Heart right ventricle (tissue), 16 donors: ENCODE data around the gene ACSS1. TPM values are rescaled to one million over a fixed set of nuclear protein-coding genes. Genes with fewer than 3 reads are reported as not detected.
A peak's percentile ranks its signal among the peaks of the same experiment; 100 is the strongest.

ENCODE experiments used
- ATAC-seq, 8 donors: fragments of 200-7000 bp; cut with Tn5 transposase; one replicate each; pipeline ENCODE4 v1.9.1; 2020; ENCODE audit warnings: mild to moderate bottlenecking in 8 of 8, moderate library complexity in 8 of 8, moderate number of reproducible peaks in 1 of 8
- DNase-seq, 2 donors: peaks; one replicate each; pipeline ENCODE4 v3.0.0-alpha.2; 2020
- H3K27ac ChIP-seq, 10 donors: fragments of 200-600 bp; sonication (generic) in 2 of 10; one replicate each; pipeline versions ENCODE4 v1.5.0 to v1.8.0; 2020 to 2022; ENCODE audit warnings: mild to moderate bottlenecking in 3 of 10
- H3K27me3 ChIP-seq, 7 donors: fragments of 200-600 bp; one replicate each; pipeline ENCODE4 v1.8.0; 2021 to 2022; ENCODE audit warnings: mild to moderate bottlenecking in 2 of 7
- H3K36me3 ChIP-seq, 9 donors: fragments of 200-600 bp; sonication (generic) in 1 of 9; one replicate each; pipeline versions ENCODE4 v1.5.0 to v1.8.0; 2020 to 2022; ENCODE audit warnings: mild to moderate bottlenecking in 2 of 9
- H3K4me1 ChIP-seq, 9 donors: fragments of 200-600 bp; sonication (generic) in 1 of 9; one replicate each; pipeline versions ENCODE4 v1.5.0 to v1.8.0; 2020 to 2022; ENCODE audit warnings: mild to moderate bottlenecking in 4 of 9
- H3K4me3 ChIP-seq, 10 donors: fragments of 200-600 bp; sonication (generic) in 2 of 10; one replicate each; pipeline versions ENCODE4 v1.5.0 to v1.8.0; 2020 to 2022; ENCODE audit warnings: mild to moderate bottlenecking in 7 of 10, moderate library complexity in 2 of 10
- H3K9me3 ChIP-seq, 11 donors: fragments of 200-600 bp in 10 of 11; sonication (generic) in 2 of 11; one replicate each; pipeline versions ENCODE4 v1.5.0 to v1.8.0; 2013 to 2022; ENCODE audit warnings: mild to moderate bottlenecking in 2 of 11, control low read depth in 1 of 11, moderate library complexity in 1 of 11
- WGBS, 2 donors: extraction: QIAGEN DNeasy Blood & Tissue Kit; methylation state at CpG; one replicate each; pipeline ENCODE4 v1.1.7; 2013; ENCODE audit warnings: inconsistent platforms in 1 of 2; 5-methylcytosine and 5-hydroxymethylcytosine counted together
- intact Hi-C, 10 donors: fragments of 100-400 bp; cut with DNase I; formaldehyde crosslinking; loops; one replicate each; pipeline versions ENCODE4 v1.11.1 to v1.14.2; 2022
- polyA plus RNA-seq, 2 donors: library from polyadenylated mRNA; stranded (reverse); fragments of 200-250 nt; gene quantifications; one replicate each; pipeline ENCODE4 v1.2.3, GENCODE V29; 2013
- total RNA-seq, 10 donors: library from RNA; stranded (reverse); fragmentation: NEBNext Ultra II Directional in 3 of 10; extraction: Animal tissue kit (Norgen Biotek cat#: 25700) in 3 of 10; gene quantifications; one replicate each; pipeline versions ENCODE4 v1.2.1 to v1.2.4, GENCODE V29; 2021 to 2023
- TF ChIP-seq, protein P1 (sequence below), 9 donors: fragments of 200-600 bp; sonication (generic) in 2 of 9; IDR thresholded peaks; one replicate each; pipeline versions ENCODE4 v1.5.0 to v1.8.0; 2021 to 2022; ENCODE audit warnings: antibody characterized with exemption in 9 of 9, mild to moderate bottlenecking in 5 of 9, moderate library complexity in 1 of 9
- donor health status: Arrhythmogenic right ventricular cardiomyopathy.
- donor health status: ischemic (EF 13 %, LVEDD 7.1; RV severe dilation, severe dysfunction).
- donor health status: healthy with polysubstance abuse.
- donor health status: DM: no; HTN: yes; CAD: no.
- donor health status: DM: no; HTN: no; CAD: no.
- donor health status: ischemic (EF 25% LVEDD 6.9; RV normal size, moderate dysfunction).
- donor health status: ischemic (EF 25% LVEDD 5.7; RV mildly dilated, moderate dysfunction).
- donor health status: healthy.
- donor health status: DM: yes; HTN: yes; CAD: no.
- donor health status: Ischemic cardiomyopathy.
- donor health status: ischemic (EF 35%, LVEDD 5.7; RV mildly dilated, moderate dysfunction).
- donor health status: nonischemic (EF 11% LVEDD 7.7; RV severe dilation, severe dysfunction).
- donor health status: DM: yes; HTN: yes; CAD: no.
- donor health status: PGD.
- donor health status: ischemic (EF 29% LVEDD 5.4; RV normal size, mild dysfunction).
- donor health status: nonischemic (EF 23%, LVEDD 6.1; RV moderate dilation, normal function).

Gene ACSS1
- total and polyA plus RNA-seq, 12 donors: 29.7 to 114 (median 84.9) TPM

DNA sequence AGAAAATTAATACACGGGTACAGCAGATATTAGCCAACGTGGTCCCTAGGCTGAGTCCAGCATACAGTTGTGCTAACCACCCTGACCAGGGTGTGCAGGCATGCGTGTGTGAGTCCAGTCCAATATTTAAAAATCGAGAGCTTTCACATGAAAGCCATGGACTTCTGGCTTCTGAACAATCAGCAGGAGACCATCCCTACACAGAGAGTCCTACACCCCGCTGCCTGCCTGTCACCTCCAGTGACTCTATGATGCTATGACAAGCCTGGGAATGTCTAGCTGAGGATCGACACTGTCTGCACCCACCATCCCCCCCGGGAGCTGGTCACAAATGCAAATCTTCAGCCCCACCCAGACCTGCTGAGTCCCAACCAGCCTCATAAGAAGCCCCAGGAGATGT lies 7.9 kb downstream of the ACSS1 start:
- H3K27ac ChIP-seq: peak overlapping the region; percentile 2 to 99 (median 94)
- no peak for ATAC-seq
- DNase-seq: no peak
- 38 to 54% methylated on average over 7 of the region's 7 CpGs for WGBS, 2 donors
- TF ChIP-seq, protein P1, sequence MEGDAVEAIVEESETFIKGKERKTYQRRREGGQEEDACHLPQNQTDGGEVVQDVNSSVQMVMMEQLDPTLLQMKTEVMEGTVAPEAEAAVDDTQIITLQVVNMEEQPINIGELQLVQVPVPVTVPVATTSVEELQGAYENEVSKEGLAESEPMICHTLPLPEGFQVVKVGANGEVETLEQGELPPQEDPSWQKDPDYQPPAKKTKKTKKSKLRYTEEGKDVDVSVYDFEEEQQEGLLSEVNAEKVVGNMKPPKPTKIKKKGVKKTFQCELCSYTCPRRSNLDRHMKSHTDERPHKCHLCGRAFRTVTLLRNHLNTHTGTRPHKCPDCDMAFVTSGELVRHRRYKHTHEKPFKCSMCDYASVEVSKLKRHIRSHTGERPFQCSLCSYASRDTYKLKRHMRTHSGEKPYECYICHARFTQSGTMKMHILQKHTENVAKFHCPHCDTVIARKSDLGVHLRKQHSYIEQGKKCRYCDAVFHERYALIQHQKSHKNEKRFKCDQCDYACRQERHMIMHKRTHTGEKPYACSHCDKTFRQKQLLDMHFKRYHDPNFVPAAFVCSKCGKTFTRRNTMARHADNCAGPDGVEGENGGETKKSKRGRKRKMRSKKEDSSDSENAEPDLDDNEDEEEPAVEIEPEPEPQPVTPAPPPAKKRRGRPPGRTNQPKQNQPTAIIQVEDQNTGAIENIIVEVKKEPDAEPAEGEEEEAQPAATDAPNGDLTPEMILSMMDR (IDR thresholded peaks at IDR 0.05): no peak
- H3K27me3 ChIP-seq: no peaks in the 10 kb centered on the region
- no peak overlapping the region for H3K4me3 ChIP-seq
- peaks cover 0 to 34% (median 7%) of the 10 kb centered on the region in 9 donors for H3K36me3 ChIP-seq
- intact Hi-C loops: loop anchor here in 3 of 10 donors (10.0 kb wide), 3 partner anchors 145 to 1695 kb away; partner anchors contain the start of genes ABHD12 (in 1 of the 3), ENTPD6 (in 1 of the 3) and NXT1 (in 1 of the 3)
- H3K4me1 ChIP-seq: peaks cover 48 to 100% (median 92%) of the 10 kb centered on the region in 9 donors
- H3K9me3 ChIP-seq: no peaks in the 10 kb centered on the region

DNA sequence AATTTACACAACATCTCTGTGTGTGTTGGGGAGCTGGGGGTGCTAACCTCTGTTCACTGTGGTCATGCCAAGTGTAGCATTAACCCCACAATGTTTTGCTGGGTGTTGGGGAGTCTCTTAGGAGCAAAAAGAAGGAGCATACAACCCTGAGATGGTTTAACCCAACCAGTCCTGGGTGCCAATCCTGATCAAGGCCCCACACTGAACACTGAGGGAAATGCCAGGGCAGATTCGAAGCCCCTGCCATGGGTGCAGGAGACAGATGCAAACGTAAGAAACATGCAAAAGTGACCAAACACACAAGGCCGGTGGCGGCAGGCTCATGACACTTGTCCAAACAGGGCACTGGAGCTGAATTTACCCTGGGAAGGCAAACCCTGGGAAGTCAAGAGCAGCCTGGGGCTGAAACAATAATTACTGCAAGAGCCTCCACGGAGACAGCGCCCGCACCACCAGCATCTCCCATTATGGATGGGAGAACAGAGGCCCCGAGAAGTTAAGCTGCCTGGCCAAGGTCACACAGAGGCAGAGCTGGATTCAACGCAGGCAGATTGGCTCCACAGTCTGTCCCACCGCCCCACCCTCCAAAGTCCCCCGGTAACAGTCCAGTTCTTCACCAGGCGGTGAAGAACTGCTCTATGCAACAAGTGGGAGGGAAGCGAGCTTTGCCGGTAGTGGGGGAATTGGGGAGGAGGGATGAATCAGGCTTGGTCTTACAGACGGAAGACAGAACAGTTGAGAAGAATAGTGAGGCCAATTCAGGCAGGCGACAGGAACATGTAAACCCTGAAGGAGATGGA lies 8.5 kb downstream of the ACSS1 start:
- DNase-seq: no peak
- intact Hi-C loops: loop anchor here in 4 of 10 donors (10.0 kb wide), 5 partner anchors 145 to 1695 kb away; partner anchors contain the start of genes ABHD12 (in 1 of the 4), ENTPD6 (in 1 of the 4), NXT1 (in 1 of the 4) and PYGB (in 1 of the 4)
- TF ChIP-seq, protein P1 (IDR thresholded peaks at IDR 0.05): no peak

DNA sequence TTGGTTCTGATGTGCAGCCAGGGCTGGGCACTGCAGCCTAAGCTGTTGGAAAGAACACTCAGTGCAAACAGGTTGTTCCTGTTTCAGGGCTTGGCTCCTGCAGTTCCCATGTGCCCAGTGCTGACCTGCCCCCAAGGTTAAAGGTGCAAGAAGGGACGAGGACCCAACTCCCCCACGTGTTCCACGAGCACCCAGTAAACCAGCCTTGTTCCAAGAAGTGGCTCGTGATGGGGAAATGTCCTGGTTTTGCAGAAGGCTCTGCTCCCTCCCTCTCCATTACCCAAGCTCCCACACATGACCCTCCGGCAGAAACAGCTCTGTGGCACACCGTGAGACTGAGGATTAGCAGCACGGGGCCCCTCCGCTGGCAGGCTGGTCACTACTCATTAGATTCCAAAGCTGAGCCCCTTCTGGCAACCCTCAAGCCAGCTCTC lies 9.4 kb downstream of the ACSS1 start:
- Histone ChIP-seq H3K4me3 (no peak overlapping the region), H3K36me3 (peaks cover 0 to 35% (median 7%) of the 10 kb centered on the region in 9 donors), H3K27me3 (no peaks in the 10 kb centered on the region), H3K27ac (peak overlapping the region; percentile 59 to 99 (median 94)), H3K9me3 (no peaks in the 10 kb centered on the region), H3K4me1 (peaks cover 50 to 100% (median 92%) of the 10 kb centered on the region in 9 donors)
- 52 to 67% methylated on average over 8 of the region's 8 CpGs for WGBS, 2 donors
- intact Hi-C loops: loop anchor here in 2 of 10 donors (10.0 kb wide), 2 partner anchors 196 to 1634 kb away; partner anchors contain the start of gene PYGB (in 1 of the 2)
- TF ChIP-seq, protein P1 (IDR thresholded peaks at IDR 0.05): no peak
- no peak for DNase-seq
- ATAC-seq: peak in 2 of 8 donors; percentile 8 to 29

More for the DNA sequence above, 8.5 kb downstream of the ACSS1 start:
- Histone ChIP-seq H3K9me3 (no peaks in the 10 kb centered on the region), H3K4me3 (no peak overlapping the region), H3K27me3 (no peaks in the 10 kb centered on the region), H3K27ac (peak overlapping the region; percentile 2 to 99 (median 94)), H3K4me1 (peaks cover 50 to 100% (median 92%) of the 10 kb centered on the region in 9 donors), H3K36me3 (peaks cover 0 to 35% (median 7%) of the 10 kb centered on the region in 9 donors)
- no peak for ATAC-seq
- WGBS, 2 donors: 51 to 56% methylated on average over 16 of the region's 16 CpGs

GRCh38 chr20:25047766-25048165 lies 10.2 kb downstream of the ACSS1 start:
- no peaks in the 10 kb centered on the region for H3K9me3 ChIP-seq
- no peaks in the 10 kb centered on the region for H3K27me3 ChIP-seq
- H3K4me1 ChIP-seq: peaks cover 55 to 100% (median 93%) of the 10 kb centered on the region in 9 donors
- TF ChIP-seq, protein P1 (IDR thresholded peaks at IDR 0.05): no peak
- H3K4me3 ChIP-seq: no peak overlapping the region
- H3K36me3 ChIP-seq: peaks cover 0 to 35% (median 7%) of the 10 kb centered on the region in 9 donors
- intact Hi-C loops: loop anchor here in 2 of 10 donors (10.0 kb wide), 2 partner anchors 197 to 1633 kb away; partner anchors contain the start of gene PYGB (in 1 of the 2)
- ATAC-seq: no peak
- 82 to 83% methylated on average over 13 of the region's 13 CpGs for WGBS, 2 donors
- peak overlapping the region in 8 of 10 donors; percentile 38 to 99 (median 91) for H3K27ac ChIP-seq
- no peak for DNase-seq
